ENCODE measurements around the gene FZD7.

Gene FZD7

GRCh38 chr2:202067589-202067988, 33.9 kb downstream of the FZD7 start:
- no peak for DNase-seq (ENCODE audit: low spot score)

DNA sequence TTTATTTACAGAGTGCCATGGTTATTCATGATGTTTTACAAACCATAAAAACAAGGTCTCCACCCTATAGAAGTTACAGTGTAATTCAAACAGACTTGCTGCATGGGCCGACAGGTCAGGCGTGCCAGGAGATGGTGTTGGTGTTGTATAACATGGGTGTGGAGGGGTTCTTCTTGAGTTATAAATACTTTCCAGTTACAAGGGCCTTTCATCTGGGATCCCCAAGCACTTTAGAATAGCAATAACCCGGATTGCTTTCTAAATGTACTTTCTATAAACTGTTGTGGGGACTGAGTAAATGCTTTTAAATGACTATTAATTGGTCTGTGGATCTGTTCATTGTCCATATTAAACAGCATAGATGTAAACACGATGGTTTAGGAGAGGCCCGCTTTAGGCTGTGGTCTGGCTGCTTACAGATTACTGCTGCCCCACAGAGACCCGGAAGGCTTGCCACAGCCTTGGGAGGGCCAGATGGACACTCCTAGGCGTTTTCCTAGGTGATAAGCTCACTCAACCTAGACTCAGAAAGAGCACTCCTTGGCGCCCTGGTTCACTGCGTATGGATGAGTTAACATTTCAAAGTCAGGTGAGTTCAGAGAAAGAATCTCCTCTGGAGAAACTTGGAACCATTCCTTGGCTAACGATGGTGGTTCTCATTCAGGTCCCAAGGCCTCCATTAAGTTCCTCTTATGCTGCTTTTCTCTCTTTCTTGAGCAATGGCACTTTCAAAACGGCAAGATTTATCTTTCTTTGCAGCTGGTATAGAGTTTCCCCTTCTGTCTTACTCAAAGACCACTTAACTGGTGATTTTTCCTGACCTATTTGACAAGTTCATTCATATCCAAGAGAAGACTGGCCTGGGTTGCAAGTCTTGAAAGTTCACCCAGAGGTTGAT, 35.8 kb downstream of the FZD7 start:
- no peak for DNase-seq (ENCODE audit: low spot score)

DNA sequence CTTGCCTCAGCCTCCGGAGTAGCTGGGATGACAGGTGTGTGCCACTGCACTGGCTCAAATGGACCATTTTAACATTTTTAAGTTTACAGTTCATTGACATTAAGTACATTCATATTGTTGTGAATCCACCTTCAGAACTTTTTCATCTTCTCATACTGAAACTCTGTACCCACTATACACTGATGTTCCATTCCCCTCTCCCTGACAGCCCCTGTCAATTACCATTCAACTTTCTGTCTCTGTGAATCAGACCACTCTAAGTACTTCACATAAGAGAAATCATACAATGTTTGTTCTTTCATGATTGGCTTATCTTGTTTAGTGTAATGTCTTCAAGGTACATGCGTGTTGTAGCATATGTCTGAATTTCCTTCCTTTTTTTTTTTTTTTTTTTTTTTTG, 37.5 kb downstream of the FZD7 start:
- DNase-seq (ENCODE audit: low spot score): no peak

DNA sequence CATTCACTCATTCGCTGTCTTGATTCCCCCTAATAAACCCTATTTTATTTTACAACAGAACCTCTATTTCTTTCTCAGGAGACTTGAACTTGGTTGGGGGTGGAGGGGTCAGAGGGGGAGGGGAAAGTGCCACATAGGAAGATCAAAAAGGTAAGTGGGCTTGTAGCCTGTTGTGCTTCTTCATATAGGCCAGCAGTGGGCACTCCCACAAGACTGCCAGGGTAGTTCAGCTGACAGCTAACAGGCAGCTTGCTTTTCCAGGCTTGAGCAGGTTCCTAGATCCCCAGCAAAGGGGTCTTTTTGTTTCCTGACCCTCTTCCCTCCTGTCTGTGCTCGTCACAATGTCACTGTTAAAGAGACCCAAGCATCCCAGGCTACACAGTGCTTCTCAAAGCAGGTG, 38.6 kb downstream of the FZD7 start:
- peak; percentile 6 for DNase-seq (ENCODE audit: low spot score)

DNA sequence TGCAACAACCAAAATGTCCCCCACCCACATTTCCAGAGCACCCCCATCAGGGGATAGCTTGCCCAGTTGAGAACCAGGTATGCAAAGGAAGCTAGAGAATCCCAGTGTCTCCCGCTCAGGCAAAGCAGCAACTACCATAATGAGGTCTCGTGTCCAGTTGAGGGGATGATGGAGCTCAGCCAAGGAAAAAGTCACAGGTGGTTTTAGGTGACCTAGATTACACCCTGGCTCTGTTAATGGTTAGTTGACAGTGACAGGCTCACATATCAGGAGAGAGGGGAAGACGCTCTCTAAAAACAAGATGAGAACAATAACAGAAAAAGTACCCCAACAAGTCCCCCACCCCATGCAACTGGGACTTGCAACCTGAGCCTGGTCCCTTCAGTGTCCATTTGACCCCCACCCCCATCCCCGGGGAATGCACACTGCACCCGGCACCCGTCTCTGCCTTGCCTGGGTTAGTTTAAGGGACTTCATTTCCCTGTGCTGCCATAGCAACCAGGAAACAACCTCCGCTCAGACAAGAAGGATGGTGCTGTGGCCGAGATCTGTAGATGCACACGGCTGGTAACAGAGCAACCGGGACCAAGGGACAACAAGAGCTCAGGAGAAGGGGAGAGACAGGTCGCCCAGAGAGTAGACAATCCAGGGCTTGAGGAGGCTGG, 39.2 kb downstream of the FZD7 start, which contains the start of gene KIAA2012:
TSS of gene KIAA2012 (plus strand) at position 519 of the 665 bp plus-strand sequence. CDS start 373 bp downstream, outside the sequence.
- DNase-seq (ENCODE audit: low spot score): no peak

- no peak for DNase-seq (ENCODE audit: low spot score)
Observed at GRCh38 chr2:202074324-202074723, 40.7 kb downstream of the FZD7 start.

DNA sequence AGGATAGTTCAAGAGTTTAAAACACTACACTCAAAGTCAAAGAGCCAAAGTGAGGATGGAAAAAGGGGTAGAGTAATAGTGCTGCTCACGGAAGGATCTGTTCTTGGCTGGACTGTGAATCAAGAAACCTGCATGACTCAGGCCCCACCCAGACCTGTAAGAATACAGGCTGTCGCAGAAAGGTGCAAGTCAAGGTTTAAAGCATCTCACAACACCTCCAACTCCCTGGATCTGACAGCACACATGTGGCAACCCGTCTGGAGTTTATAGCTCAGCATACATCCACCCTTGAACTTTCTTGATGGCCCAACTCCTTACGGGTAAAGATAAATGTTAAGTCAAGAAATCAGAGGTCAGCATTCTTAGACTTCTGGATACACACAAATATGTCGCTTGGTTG, 45.7 kb downstream of the FZD7 start:
- DNase-seq (ENCODE audit: low spot score): no peak

GRCh38 chr2:202084265-202084664, 50.6 kb downstream of the FZD7 start:
- DNase-seq (ENCODE audit: low spot score): no peak

Measured in NAMALWA (cell line).